Measurements from ENCODE around the gene CNOT6L.

The CNOT6L gene

GRCh38 chr4:77765720-77766119 lies 53.4 kb downstream of the CNOT6L start:
- ChIA-PET POLR2A (ENCODE audit: low non-redundant PET) (no interaction called here), CTCF (no interaction called here)
- TF ChIP-seq CTCF (conservative IDR thresholded peaks at IDR 0.05; ENCODE audit: low read depth), result no peak
- no peak for DNase-seq (ENCODE audit: low spot score)
- no peak overlapping the region for H3K27ac ChIP-seq

- DNase-seq (ENCODE audit: low spot score), result no peak
- TF ChIP-seq CTCF (conservative IDR thresholded peaks at IDR 0.05; ENCODE audit: low read depth), result no peak
- POLR2A ChIA-PET (ENCODE audit: low non-redundant PET), result no interaction called here
- no peak overlapping the region for H3K27ac ChIP-seq
- CTCF ChIA-PET, result no interaction called here
Observed at GRCh38 chr4:77762531-77762930, 56.6 kb downstream of the CNOT6L start.

GRCh38 chr4:77761595-77761994 lies 57.6 kb downstream of the CNOT6L start:
- no peak overlapping the region for H3K27ac ChIP-seq
- ChIA-PET CTCF (no interaction called here), POLR2A (ENCODE audit: low non-redundant PET) (no interaction called here)
- no peak for DNase-seq (ENCODE audit: low spot score)
- TF ChIP-seq CTCF (conservative IDR thresholded peaks at IDR 0.05; ENCODE audit: low read depth), result no peak

GRCh38 chr4:77758804-77759203 lies 60.4 kb downstream of the CNOT6L start:
- POLR2A ChIA-PET (ENCODE audit: low non-redundant PET), result no interaction called here
- CTCF ChIA-PET, result no interaction called here
- TF ChIP-seq CTCF (conservative IDR thresholded peaks at IDR 0.05; ENCODE audit: low read depth), result no peak
- no peak overlapping the region for H3K27ac ChIP-seq
- no peak for DNase-seq (ENCODE audit: low spot score)

GRCh38 chr4:77751764-77752163 lies 67.4 kb downstream of the CNOT6L start:
- TF ChIP-seq CTCF (conservative IDR thresholded peaks at IDR 0.05; ENCODE audit: low read depth), result no peak
- DNase-seq (ENCODE audit: low spot score), result no peak
- POLR2A ChIA-PET (ENCODE audit: low non-redundant PET), result no interaction called here
- CTCF ChIA-PET, result no interaction called here
- no peak overlapping the region for H3K27ac ChIP-seq

- ChIA-PET POLR2A (ENCODE audit: low non-redundant PET) (no interaction called here), CTCF (no interaction called here)
- TF ChIP-seq CTCF (conservative IDR thresholded peaks at IDR 0.05; ENCODE audit: low read depth), result no peak
- no peak for DNase-seq (ENCODE audit: low spot score)
- no peak overlapping the region for H3K27ac ChIP-seq
Observed at GRCh38 chr4:77745792-77746191, 73.4 kb downstream of the CNOT6L start.

- CTCF ChIA-PET, result no interaction called here
- POLR2A ChIA-PET (ENCODE audit: low non-redundant PET), result no interaction called here
Observed at GRCh38 chr4:77742054-77742453, 77.1 kb downstream of the CNOT6L start.

More at GRCh38 chr4:77742054-77742453, 77.1 kb downstream of the CNOT6L start:
- H3K27ac ChIP-seq, result no peak overlapping the region
- TF ChIP-seq CTCF (conservative IDR thresholded peaks at IDR 0.05; ENCODE audit: low read depth), result no peak
- no peak for DNase-seq (ENCODE audit: low spot score)

Data from RWPE1 (cell line).